OCI-LY7 (cell line): ENCODE results near the gene TNFRSF12A.

Experiments
- EZH2phosphoT487 ChIP-seq: fragments of 200-600 bp; sonication (generic); IDR thresholded peaks from 2 replicates; pipeline ENCODE4 v1.6.1; 2018; ENCODE audit warnings: low read depth, borderline replicate concordance, mild to moderate bottlenecking, mixed run types, antibody characterized with exemption, low read length, moderate library complexity, mixed read lengths
- TF ChIP-seq, protein P1 (sequence below): fragments of 200-600 bp; sonication (generic); conservative IDR thresholded peaks from 2 replicates; pipeline ENCODE4 v1.5.1; 2014; ENCODE audit warnings: mild to moderate bottlenecking, antibody characterized with exemption, low read length, moderate library complexity, mixed read lengths

- TF ChIP-seq, protein P1, sequence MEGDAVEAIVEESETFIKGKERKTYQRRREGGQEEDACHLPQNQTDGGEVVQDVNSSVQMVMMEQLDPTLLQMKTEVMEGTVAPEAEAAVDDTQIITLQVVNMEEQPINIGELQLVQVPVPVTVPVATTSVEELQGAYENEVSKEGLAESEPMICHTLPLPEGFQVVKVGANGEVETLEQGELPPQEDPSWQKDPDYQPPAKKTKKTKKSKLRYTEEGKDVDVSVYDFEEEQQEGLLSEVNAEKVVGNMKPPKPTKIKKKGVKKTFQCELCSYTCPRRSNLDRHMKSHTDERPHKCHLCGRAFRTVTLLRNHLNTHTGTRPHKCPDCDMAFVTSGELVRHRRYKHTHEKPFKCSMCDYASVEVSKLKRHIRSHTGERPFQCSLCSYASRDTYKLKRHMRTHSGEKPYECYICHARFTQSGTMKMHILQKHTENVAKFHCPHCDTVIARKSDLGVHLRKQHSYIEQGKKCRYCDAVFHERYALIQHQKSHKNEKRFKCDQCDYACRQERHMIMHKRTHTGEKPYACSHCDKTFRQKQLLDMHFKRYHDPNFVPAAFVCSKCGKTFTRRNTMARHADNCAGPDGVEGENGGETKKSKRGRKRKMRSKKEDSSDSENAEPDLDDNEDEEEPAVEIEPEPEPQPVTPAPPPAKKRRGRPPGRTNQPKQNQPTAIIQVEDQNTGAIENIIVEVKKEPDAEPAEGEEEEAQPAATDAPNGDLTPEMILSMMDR: peak; percentile 66
- no peak for TF ChIP-seq EZH2phosphoT487
These were observed 1.5 kb downstream of the TNFRSF12A start for GRCh38 chr16:3021449-3022207.
